K562 (cell line): ENCODE measurements around the gene LHPP. TPM values are rescaled to one million over a fixed set of nuclear protein-coding genes. Genes with fewer than 3 reads are reported as not detected.
A peak's percentile ranks its signal among the peaks of the same experiment; 100 is the strongest.

ENCODE experiments used
- BCL6 ChIP-seq: fragments of 250-450 bp; sonication (Bioruptor Pico); IDR thresholded peaks from 2 replicates; pipeline ENCODE4 v1.4.0; 2020
- CCNT2 ChIP-seq: IDR thresholded peaks from 2 replicates; pipeline ENCODE4 v1.6.1; 2011; ENCODE audit warnings: borderline replicate concordance, low read depth, mild to moderate bottlenecking, moderate library complexity, mixed read lengths, low read length; ENCODE audit not compliant: insufficient read length; ENCODE audit errors: extremely low read depth
- ELF2 ChIP-seq: fragments of 250-450 bp; sonication (Bioruptor Pico); IDR thresholded peaks from 2 replicates; pipeline ENCODE4 v1.5.0; 2021; ENCODE audit warnings: mild to moderate bottlenecking
- ELF4 ChIP-seq: fragments of 450-650 bp; formaldehyde crosslinking; IDR thresholded peaks from 2 replicates; pipeline ENCODE4 v1.4.0; 2022; ENCODE audit warnings: missing genetic modification characterization
- ETV6 ChIP-seq, 3 experiments: fragments of 150-350 bp in 1 of 3; sonication (generic) in 1 of 3; formaldehyde crosslinking in 1 of 3; IDR thresholded peaks; 2 replicates each; pipeline versions ENCODE4 v1.6.1 to v1.8.0; 2014 to 2022; ENCODE audit warnings: borderline replicate concordance in 2 of 3, low read depth in 2 of 3, antibody characterized with exemption in 1 of 3, low read length in 1 of 3, mild to moderate bottlenecking in 1 of 3, missing genetic modification reagents in 1 of 3
- NFE2 ChIP-seq: IDR thresholded peaks from 2 replicates; pipeline ENCODE4 v1.6.1; 2014; ENCODE audit warnings: antibody characterized with exemption, low read depth
- NFYB ChIP-seq: IDR thresholded peaks from 2 replicates; pipeline ENCODE4 v1.6.1; 2011; ENCODE audit warnings: mild to moderate bottlenecking, moderate library complexity; ENCODE audit not compliant: insufficient read length; ENCODE audit errors: extremely low read depth
- NRF1 ChIP-seq, 2 experiments: fragments of 450-650 bp; IDR thresholded peaks in 1 of 2; conservative IDR thresholded peaks in 1 of 2; 2 replicates each; pipeline ENCODE4 v1.6.1; 2014; ENCODE audit warnings: mild to moderate bottlenecking in 2 of 2
- ZFP36 ChIP-seq: fragments of 150-350 bp; IDR thresholded peaks from 2 replicates; pipeline ENCODE4 v1.6.1; 2018; ENCODE audit warnings: low read length, low read depth; ENCODE audit not compliant: partially characterized antibody
- ZNF140 ChIP-seq: fragments of 250-450 bp; sonication (Bioruptor Pico); IDR thresholded peaks from 2 replicates; pipeline ENCODE4 v1.8.0; 2021; ENCODE audit warnings: moderate library complexity, mild to moderate bottlenecking, inconsistent platforms
- ZNF551 ChIP-seq: fragments of 250-450 bp; sonication (Bioruptor Pico); IDR thresholded peaks from 2 replicates; pipeline ENCODE4 v1.5.0; 2021; ENCODE audit warnings: mild to moderate bottlenecking, moderate library complexity
- polyA plus RNA-seq, 8 experiments: library from polyadenylated mRNA; depleted of rRNA in 4 of 8; stranded (reverse) in 5 of 8; unstranded in 3 of 8; fragments of >200 nt; fragmentation: Nextera tagmentation in 2 of 8; fragmentation: Illumina TruSeq in 1 of 8; extraction: Ambion mirVana in 2 of 8; extraction: Trizol in 1 of 8; gene quantifications; 2 replicates each; pipeline versions ENCODE4 v1.2.1 to v1.2.3, GENCODE V29; 2011 to 2014; ENCODE audit warnings: inconsistent platforms in 1 of 8, missing spikeins in 1 of 8
- total RNA-seq, 7 experiments: library from RNA; depleted of rRNA in 6 of 7; stranded (reverse); fragments of >200 nt in 6 of 7; fragmentation: Illumina TruSeq in 2 of 7; extraction: Trizol in 2 of 7; gene quantifications; 2 replicates each; pipeline versions ENCODE4 v1.2.1 to v1.2.3, GENCODE V29; 2011 to 2021; ENCODE audit warnings: low replicate concordance in 1 of 7
- TF ChIP-seq, protein P1 (sequence below), 2 experiments: fragments of 450-650 bp; IDR thresholded peaks; 2 replicates each; pipeline ENCODE4 v1.6.1; 2018; ENCODE audit warnings: mild to moderate bottlenecking in 2 of 2, low read depth in 1 of 2; ENCODE audit not compliant: partially characterized antibody in 2 of 2
- TF ChIP-seq, protein P2 (sequence below): fragments of 450-650 bp; IDR thresholded peaks from one replicate; pipeline ENCODE4 v1.6.1; 2018; ENCODE audit warnings: mild to moderate bottlenecking, moderate library complexity; ENCODE audit not compliant: partially characterized antibody
- TF ChIP-seq, protein P3 (sequence below): fragments of 250-450 bp; sonication (Bioruptor Pico); IDR thresholded peaks from 2 replicates; pipeline ENCODE4 v1.9.0; 2021; ENCODE audit warnings: mild to moderate bottlenecking, inconsistent platforms
- TF ChIP-seq, protein P4 (sequence below): sonication (generic); formaldehyde crosslinking; IDR thresholded peaks from 2 replicates; pipeline ENCODE4 v1.8.0; 2022; ENCODE audit warnings: mild to moderate bottlenecking, missing genetic modification reagents

Gene LHPP
- total and polyA plus RNA-seq, 9 of the 15 experiments (the other 6 are each of a cell fraction or from before 2014, with no cell fraction given): 0.34 to 7.4 (median 3.0) TPM

DNA sequence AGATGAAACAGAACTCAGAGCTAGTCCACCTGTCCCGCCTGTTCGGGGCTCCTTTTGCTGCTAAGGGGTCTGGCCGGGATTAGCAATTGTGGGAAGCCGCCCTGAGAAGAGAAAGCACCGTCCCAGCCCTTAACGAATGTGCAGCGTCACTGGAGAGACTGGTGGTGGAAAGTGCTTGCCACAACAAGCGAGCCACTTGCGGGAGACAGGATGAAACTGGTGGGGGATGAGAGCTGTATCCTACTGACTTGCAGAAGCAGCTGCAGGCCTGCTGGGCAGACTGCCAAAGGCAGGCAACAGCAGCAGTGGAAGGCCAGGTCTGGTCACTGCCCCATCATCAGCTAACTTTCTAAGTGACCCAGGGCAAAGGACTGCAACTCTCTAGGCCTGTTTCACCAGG is 187.1 kb downstream of the LHPP start (continued):
- no peak for TF ChIP-seq ZNF551 (CRISPR knock-in tag)
- no peak for TF ChIP-seq NFYB
- no peak for TF ChIP-seq ELF2 (CRISPR knock-in tag)
- TF ChIP-seq, protein P1, sequence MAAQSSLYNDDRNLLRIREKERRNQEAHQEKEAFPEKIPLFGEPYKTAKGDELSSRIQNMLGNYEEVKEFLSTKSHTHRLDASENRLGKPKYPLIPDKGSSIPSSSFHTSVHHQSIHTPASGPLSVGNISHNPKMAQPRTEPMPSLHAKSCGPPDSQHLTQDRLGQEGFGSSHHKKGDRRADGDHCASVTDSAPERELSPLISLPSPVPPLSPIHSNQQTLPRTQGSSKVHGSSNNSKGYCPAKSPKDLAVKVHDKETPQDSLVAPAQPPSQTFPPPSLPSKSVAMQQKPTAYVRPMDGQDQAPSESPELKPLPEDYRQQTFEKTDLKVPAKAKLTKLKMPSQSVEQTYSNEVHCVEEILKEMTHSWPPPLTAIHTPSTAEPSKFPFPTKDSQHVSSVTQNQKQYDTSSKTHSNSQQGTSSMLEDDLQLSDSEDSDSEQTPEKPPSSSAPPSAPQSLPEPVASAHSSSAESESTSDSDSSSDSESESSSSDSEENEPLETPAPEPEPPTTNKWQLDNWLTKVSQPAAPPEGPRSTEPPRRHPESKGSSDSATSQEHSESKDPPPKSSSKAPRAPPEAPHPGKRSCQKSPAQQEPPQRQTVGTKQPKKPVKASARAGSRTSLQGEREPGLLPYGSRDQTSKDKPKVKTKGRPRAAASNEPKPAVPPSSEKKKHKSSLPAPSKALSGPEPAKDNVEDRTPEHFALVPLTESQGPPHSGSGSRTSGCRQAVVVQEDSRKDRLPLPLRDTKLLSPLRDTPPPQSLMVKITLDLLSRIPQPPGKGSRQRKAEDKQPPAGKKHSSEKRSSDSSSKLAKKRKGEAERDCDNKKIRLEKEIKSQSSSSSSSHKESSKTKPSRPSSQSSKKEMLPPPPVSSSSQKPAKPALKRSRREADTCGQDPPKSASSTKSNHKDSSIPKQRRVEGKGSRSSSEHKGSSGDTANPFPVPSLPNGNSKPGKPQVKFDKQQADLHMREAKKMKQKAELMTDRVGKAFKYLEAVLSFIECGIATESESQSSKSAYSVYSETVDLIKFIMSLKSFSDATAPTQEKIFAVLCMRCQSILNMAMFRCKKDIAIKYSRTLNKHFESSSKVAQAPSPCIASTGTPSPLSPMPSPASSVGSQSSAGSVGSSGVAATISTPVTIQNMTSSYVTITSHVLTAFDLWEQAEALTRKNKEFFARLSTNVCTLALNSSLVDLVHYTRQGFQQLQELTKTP (IDR thresholded peaks at IDR 0.05; ENCODE audit: low read depth in 1 of 2, partially characterized antibody in 2 of 2): no peak
- TF ChIP-seq CCNT2: no peak
- TF ChIP-seq BCL6: no peak
- TF ChIP-seq, protein P2, sequence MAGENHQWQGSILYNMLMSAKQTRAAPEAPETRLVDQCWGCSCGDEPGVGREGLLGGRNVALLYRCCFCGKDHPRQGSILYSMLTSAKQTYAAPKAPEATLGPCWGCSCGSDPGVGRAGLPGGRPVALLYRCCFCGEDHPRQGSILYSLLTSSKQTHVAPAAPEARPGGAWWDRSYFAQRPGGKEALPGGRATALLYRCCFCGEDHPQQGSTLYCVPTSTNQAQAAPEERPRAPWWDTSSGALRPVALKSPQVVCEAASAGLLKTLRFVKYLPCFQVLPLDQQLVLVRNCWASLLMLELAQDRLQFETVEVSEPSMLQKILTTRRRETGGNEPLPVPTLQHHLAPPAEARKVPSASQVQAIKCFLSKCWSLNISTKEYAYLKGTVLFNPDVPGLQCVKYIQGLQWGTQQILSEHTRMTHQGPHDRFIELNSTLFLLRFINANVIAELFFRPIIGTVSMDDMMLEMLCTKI: no peak
- TF ChIP-seq ELF4 (CRISPR knock-in tag): no peak
- 0 out of 4 replicates have a peak, but pooled peaks of 1 of the 2 experiments have one; percentile 15 for TF ChIP-seq NRF1 (conservative IDR thresholded peaks at IDR 0.05 in 1 of 2, IDR thresholded peaks at IDR 0.05 in 1 of 2)
- no peak for TF ChIP-seq ZNF140 (CRISPR knock-in tag)
- TF ChIP-seq, protein P3, sequence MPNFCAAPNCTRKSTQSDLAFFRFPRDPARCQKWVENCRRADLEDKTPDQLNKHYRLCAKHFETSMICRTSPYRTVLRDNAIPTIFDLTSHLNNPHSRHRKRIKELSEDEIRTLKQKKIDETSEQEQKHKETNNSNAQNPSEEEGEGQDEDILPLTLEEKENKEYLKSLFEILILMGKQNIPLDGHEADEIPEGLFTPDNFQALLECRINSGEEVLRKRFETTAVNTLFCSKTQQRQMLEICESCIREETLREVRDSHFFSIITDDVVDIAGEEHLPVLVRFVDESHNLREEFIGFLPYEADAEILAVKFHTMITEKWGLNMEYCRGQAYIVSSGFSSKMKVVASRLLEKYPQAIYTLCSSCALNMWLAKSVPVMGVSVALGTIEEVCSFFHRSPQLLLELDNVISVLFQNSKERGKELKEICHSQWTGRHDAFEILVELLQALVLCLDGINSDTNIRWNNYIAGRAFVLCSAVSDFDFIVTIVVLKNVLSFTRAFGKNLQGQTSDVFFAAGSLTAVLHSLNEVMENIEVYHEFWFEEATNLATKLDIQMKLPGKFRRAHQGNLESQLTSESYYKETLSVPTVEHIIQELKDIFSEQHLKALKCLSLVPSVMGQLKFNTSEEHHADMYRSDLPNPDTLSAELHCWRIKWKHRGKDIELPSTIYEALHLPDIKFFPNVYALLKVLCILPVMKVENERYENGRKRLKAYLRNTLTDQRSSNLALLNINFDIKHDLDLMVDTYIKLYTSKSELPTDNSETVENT: no peak
- peak; percentile 89 for TF ChIP-seq NFE2
- TF ChIP-seq, protein P4, sequence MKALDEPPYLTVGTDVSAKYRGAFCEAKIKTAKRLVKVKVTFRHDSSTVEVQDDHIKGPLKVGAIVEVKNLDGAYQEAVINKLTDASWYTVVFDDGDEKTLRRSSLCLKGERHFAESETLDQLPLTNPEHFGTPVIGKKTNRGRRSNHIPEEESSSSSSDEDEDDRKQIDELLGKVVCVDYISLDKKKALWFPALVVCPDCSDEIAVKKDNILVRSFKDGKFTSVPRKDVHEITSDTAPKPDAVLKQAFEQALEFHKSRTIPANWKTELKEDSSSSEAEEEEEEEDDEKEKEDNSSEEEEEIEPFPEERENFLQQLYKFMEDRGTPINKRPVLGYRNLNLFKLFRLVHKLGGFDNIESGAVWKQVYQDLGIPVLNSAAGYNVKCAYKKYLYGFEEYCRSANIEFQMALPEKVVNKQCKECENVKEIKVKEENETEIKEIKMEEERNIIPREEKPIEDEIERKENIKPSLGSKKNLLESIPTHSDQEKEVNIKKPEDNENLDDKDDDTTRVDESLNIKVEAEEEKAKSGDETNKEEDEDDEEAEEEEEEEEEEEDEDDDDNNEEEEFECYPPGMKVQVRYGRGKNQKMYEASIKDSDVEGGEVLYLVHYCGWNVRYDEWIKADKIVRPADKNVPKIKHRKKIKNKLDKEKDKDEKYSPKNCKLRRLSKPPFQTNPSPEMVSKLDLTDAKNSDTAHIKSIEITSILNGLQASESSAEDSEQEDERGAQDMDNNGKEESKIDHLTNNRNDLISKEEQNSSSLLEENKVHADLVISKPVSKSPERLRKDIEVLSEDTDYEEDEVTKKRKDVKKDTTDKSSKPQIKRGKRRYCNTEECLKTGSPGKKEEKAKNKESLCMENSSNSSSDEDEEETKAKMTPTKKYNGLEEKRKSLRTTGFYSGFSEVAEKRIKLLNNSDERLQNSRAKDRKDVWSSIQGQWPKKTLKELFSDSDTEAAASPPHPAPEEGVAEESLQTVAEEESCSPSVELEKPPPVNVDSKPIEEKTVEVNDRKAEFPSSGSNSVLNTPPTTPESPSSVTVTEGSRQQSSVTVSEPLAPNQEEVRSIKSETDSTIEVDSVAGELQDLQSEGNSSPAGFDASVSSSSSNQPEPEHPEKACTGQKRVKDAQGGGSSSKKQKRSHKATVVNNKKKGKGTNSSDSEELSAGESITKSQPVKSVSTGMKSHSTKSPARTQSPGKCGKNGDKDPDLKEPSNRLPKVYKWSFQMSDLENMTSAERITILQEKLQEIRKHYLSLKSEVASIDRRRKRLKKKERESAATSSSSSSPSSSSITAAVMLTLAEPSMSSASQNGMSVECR: no peak
- TF ChIP-seq ETV6 (IDR thresholded peaks at IDR 0.05; ENCODE audit: borderline replicate concordance in 1 of 2, low read depth in 2 of 2, low read length in 1 of 2): no peak
- no peak for TF ChIP-seq ETV6 (CRISPR knock-in tag; IDR thresholded peaks at IDR 0.05; ENCODE audit: borderline replicate concordance)
- TF ChIP-seq ZFP36: no peak
